Osteocyte (in vitro differentiated cells): ENCODE measurements around the gene BLOC1S5. TPM values are rescaled to one million over a fixed set of nuclear protein-coding genes. Genes with fewer than 3 reads are reported as not detected.

ENCODE experiments used
- DNase-seq: peaks from one replicate; pipeline ENCODE4 v3.0.0; 2021; ENCODE audit warnings: mixed read lengths; ENCODE audit not compliant: unreplicated experiment; ENCODE audit errors: extremely low spot score
- H3K27ac Mint-ChIP-seq: one replicate; pipeline ENCODE4 v1.8.0; 2021; ENCODE audit warnings: mild to moderate bottlenecking, mixed read lengths; ENCODE audit not compliant: unreplicated experiment
- H3K27me3 Mint-ChIP-seq: one replicate; pipeline ENCODE4 v1.8.0; 2021; ENCODE audit warnings: mixed read lengths; ENCODE audit not compliant: unreplicated experiment
- H3K36me3 Mint-ChIP-seq: one replicate; pipeline ENCODE4 v1.8.0; 2021; ENCODE audit warnings: mixed read lengths; ENCODE audit not compliant: unreplicated experiment
- H3K4me1 Mint-ChIP-seq: one replicate; pipeline ENCODE4 v1.8.0; 2021; ENCODE audit warnings: mixed read lengths; ENCODE audit not compliant: unreplicated experiment
- H3K4me3 Mint-ChIP-seq: one replicate; pipeline ENCODE4 v1.8.0; 2021; ENCODE audit warnings: mild to moderate bottlenecking, moderate library complexity, mixed read lengths; ENCODE audit not compliant: unreplicated experiment
- H3K9me3 Mint-ChIP-seq: one replicate; pipeline ENCODE4 v1.8.0; 2021; ENCODE audit warnings: mixed read lengths; ENCODE audit not compliant: unreplicated experiment
- total RNA-seq: library from RNA; stranded (reverse); gene quantifications from 2 replicates; pipeline ENCODE4 v1.2.1, GENCODE V29; 2021
- TF ChIP-seq, protein P1 (sequence below): fragments of 200-600 bp; sonication (generic); IDR thresholded peaks from 2 replicates; pipeline ENCODE4 v1.5.0; 2021; ENCODE audit warnings: antibody characterized with exemption, mild to moderate bottlenecking, moderate library complexity

BLOC1S5 gene
- total RNA-seq, 1 donor from 2014 or later, result 11.0 TPM

DNA sequence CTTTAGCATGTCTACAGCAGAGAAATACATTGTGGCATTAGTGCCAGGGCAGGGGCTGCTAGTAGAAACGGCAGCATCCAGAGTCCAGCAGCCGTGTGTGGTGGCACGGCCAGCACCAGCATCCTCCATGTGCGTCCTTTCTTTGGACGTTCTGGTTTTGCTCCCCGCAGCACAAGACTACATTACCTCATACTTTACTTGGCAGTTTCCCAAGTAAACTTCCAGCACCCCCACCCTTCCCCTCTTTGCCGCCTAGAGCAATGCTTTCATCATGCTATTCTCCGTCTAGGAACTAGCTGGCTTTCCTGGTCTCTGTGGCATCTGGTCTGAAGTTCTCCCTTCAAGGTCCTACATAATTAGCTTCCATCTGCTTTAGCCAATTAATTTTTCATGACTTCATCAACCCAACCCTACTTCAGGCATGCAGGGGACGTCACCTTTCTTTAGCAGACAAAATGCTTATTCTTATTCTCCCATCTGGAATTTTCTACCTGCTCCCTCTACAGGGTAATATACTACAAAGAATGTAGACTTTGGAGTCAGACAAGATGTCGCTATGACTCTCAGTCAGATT, 67.6 kb downstream of the BLOC1S5 start:
- no peaks in the 10 kb centered on the region for H3K36me3 Mint-ChIP-seq
- H3K27me3 Mint-ChIP-seq, result no peaks in the 10 kb centered on the region
- H3K4me1 Mint-ChIP-seq, result peaks cover 16% of the 10 kb centered on the region
- H3K27ac Mint-ChIP-seq, result no peak overlapping the region
- no peak for DNase-seq
- no peak overlapping the region for H3K4me3 Mint-ChIP-seq
- TF ChIP-seq, protein P1, sequence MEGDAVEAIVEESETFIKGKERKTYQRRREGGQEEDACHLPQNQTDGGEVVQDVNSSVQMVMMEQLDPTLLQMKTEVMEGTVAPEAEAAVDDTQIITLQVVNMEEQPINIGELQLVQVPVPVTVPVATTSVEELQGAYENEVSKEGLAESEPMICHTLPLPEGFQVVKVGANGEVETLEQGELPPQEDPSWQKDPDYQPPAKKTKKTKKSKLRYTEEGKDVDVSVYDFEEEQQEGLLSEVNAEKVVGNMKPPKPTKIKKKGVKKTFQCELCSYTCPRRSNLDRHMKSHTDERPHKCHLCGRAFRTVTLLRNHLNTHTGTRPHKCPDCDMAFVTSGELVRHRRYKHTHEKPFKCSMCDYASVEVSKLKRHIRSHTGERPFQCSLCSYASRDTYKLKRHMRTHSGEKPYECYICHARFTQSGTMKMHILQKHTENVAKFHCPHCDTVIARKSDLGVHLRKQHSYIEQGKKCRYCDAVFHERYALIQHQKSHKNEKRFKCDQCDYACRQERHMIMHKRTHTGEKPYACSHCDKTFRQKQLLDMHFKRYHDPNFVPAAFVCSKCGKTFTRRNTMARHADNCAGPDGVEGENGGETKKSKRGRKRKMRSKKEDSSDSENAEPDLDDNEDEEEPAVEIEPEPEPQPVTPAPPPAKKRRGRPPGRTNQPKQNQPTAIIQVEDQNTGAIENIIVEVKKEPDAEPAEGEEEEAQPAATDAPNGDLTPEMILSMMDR, result no peak
- no peaks in the 10 kb centered on the region for H3K9me3 Mint-ChIP-seq

DNA sequence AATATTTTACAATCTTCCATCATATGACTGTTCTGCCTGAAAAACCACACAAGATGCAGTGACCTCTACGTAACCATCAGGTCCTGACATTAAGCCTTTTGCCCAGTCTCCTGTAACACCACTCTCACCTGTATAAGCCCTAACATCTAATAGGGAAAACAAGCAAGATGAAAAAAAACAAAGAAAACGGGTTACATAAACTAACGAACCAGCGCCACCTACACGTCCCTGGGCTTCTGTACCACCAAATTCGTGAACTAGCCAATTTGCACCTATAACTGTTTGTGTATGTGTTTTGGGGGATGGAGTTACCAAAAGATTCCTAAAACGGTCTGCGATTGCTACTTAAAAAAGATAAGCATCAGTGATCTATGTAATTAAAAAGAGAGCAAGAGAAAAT, 70.2 kb downstream of the BLOC1S5 start:
- Mint-ChIP-seq H3K27me3 (no peaks in the 10 kb centered on the region), H3K4me3 (no peak overlapping the region), H3K4me1 (peaks cover 16% of the 10 kb centered on the region), H3K36me3 (no peaks in the 10 kb centered on the region), H3K27ac (no peak overlapping the region), H3K9me3 (no peaks in the 10 kb centered on the region)
- TF ChIP-seq, protein P1, result no peak
- no peak for DNase-seq

DNA sequence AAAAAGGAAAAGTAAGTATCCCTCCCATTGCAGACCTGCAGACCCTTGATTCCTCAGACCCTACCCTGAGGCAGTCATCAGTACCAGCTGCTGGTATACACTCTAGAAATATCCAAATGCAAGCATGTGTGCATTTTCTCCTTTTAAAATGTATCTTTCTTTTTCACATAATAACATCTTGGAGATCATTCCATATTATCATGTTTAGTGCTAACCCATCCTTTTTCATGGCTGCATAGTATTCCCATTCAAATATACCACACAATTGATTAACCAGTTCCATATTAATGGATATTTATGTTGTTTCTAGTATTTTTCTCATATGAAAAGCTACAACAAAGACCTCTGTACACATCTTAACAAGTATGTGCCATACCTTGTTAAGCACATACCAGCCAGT, 70.8 kb downstream of the BLOC1S5 start:
- Mint-ChIP-seq H3K4me3 (no peak overlapping the region), H3K9me3 (no peaks in the 10 kb centered on the region), H3K4me1 (peaks cover 16% of the 10 kb centered on the region), H3K27me3 (no peaks in the 10 kb centered on the region), H3K36me3 (no peaks in the 10 kb centered on the region), H3K27ac (no peak overlapping the region)
- no peak for DNase-seq
- TF ChIP-seq, protein P1, result no peak

DNA sequence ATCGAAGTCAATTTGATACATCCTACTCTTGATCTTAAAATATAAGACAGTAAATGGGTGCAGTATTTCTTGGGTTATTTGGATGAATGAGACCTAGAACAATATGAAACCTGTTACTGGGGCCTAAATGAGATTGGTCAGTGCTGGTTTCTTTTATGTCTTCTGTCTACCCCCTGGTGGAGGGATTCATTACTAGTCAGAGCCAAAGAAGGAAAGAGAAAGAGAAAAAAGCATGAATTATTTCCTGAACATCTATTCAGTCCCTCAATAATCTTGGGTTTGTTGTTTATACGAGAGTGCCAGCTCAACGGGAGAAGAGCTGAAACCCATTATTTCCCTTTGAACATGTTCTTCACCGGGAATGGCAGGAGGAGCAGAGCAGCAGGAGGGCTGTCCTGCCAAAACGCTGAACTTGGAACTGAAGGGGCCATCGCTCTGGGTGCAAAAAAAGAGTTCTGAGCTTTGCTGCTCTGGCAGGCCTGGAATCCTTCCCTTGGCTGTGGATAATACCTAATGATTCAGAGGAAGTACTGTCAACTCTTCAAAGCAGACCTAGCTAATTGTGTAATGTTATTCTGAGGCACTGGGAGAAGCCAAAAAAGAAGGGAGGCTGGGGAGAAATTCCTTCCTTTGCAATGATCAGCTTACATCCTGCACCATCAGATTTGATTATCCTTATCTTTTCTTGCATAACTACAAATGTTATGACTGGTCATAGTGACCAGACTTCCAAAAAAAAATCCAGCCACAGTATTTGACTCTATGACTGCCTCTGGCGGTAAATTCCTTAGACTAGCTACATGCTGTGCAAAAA, 72.0 kb downstream of the BLOC1S5 start:
- no peak overlapping the region for H3K4me3 Mint-ChIP-seq

DNA sequence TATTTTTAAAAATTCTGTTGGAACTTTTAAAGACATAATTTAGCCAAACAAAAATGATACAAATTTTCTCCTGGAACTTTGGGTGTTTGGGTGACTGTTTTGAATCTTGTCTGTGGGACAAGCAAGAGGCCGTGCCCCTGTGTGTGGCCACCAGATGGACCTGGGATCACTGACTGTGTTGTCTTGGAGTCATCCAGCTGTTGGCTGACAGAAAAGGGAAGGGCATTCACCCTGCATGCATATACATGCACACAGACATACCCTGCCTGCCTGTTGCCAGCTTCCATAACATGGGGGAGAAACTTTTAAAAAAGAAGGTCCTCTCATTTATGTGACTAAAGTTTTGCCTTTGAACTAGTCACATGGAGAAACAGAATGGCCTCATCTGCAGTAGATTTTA, 72.7 kb downstream of the BLOC1S5 start:
- Mint-ChIP-seq H3K27ac (no peak overlapping the region), H3K9me3 (no peaks in the 10 kb centered on the region), H3K4me3 (no peak overlapping the region), H3K4me1 (peaks cover 13% of the 10 kb centered on the region), H3K36me3 (no peaks in the 10 kb centered on the region), H3K27me3 (no peaks in the 10 kb centered on the region)
- no peak for DNase-seq
- TF ChIP-seq, protein P1, result no peak

More for the DNA sequence above, 72.0 kb downstream of the BLOC1S5 start:
- no peak overlapping the region for H3K27ac Mint-ChIP-seq
- H3K27me3 Mint-ChIP-seq, result no peaks in the 10 kb centered on the region
- TF ChIP-seq, protein P1, result peak; percentile 53
- H3K9me3 Mint-ChIP-seq, result no peaks in the 10 kb centered on the region
- peaks cover 16% of the 10 kb centered on the region for H3K4me1 Mint-ChIP-seq
- DNase-seq, result no peak
- H3K36me3 Mint-ChIP-seq, result no peaks in the 10 kb centered on the region
